Right lobe of liver (tissue), 4 donors: Measurements from ENCODE around the gene OR6J1.
"Not testable (repeated sequence)": the region's sequence is repeated elsewhere in the genome, so short reads cannot be mapped to it uniquely, and the experiment has no call there.

ENCODE experiments used
- POLR2A ChIP-seq: fragments of 450-650 bp; IDR thresholded peaks from one replicate; pipeline ENCODE4 v1.6.1; 2017; ENCODE audit warnings: antibody characterized with exemption, mild to moderate bottlenecking
- TF ChIP-seq, protein P1 (sequence below), 4 donors: fragments of 200-600 bp in 3 of 4; fragments of 450-650 bp in 1 of 4; IDR thresholded peaks; one replicate each; pipeline versions ENCODE4 v1.5.1 to v1.8.0; 2016 to 2022; ENCODE audit warnings: antibody characterized with exemption in 4 of 4, mild to moderate bottlenecking in 2 of 4
- donor health status: DM: no; HTN: no; CAD: no.
- donor health status: DM: no; HTN: no; CAD: no.
- donor health status: DM: no; HTN: yes; CAD: no.

GRCh38 chr14:22635980-22636379 is 8.2 kb downstream of the OR6J1 start:
- TF ChIP-seq, protein P1, sequence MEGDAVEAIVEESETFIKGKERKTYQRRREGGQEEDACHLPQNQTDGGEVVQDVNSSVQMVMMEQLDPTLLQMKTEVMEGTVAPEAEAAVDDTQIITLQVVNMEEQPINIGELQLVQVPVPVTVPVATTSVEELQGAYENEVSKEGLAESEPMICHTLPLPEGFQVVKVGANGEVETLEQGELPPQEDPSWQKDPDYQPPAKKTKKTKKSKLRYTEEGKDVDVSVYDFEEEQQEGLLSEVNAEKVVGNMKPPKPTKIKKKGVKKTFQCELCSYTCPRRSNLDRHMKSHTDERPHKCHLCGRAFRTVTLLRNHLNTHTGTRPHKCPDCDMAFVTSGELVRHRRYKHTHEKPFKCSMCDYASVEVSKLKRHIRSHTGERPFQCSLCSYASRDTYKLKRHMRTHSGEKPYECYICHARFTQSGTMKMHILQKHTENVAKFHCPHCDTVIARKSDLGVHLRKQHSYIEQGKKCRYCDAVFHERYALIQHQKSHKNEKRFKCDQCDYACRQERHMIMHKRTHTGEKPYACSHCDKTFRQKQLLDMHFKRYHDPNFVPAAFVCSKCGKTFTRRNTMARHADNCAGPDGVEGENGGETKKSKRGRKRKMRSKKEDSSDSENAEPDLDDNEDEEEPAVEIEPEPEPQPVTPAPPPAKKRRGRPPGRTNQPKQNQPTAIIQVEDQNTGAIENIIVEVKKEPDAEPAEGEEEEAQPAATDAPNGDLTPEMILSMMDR (IDR thresholded peaks at IDR 0.05), result not testable (repeated sequence)
- TF ChIP-seq POLR2A, result not testable (repeated sequence)
